DND-41 (cell line): ENCODE results near the gene PRPF6.

Source experiments
- ATAC-seq: fragments of 200-7000 bp; cut with Tn5 transposase; 3 replicates; pipeline ENCODE4 v1.9.1; 2021; ENCODE audit warnings: low read depth; ENCODE audit not compliant: insufficient read depth
- DNase-seq: peaks from one replicate; pipeline ENCODE4 v3.0.0-alpha.2; 2020
- H2AFZ ChIP-seq: 2 replicates; pipeline ENCODE4 v1.6.0; 2012; ENCODE audit warnings: low read depth, low read length
- H3K27ac ChIP-seq: 2 replicates; pipeline ENCODE4 v1.5.1; 2012; ENCODE audit warnings: low read length, inconsistent platforms
- H3K27me3 ChIP-seq: fragments of 200-600 bp; sonication (generic); 2 replicates; pipeline ENCODE4 v1.6.0; 2012; ENCODE audit warnings: low read length, mild to moderate bottlenecking, inconsistent platforms; ENCODE audit not compliant: insufficient read depth, poor library complexity
- H3K36me3 ChIP-seq: 2 replicates; pipeline ENCODE4 v1.5.1; 2012; ENCODE audit warnings: low read length, inconsistent platforms; ENCODE audit not compliant: insufficient read depth
- H3K4me1 ChIP-seq: 2 replicates; pipeline ENCODE4 v1.5.1; 2012; ENCODE audit warnings: mild to moderate bottlenecking, low read length; ENCODE audit not compliant: insufficient read depth
- H3K4me2 ChIP-seq: 2 replicates; pipeline ENCODE4 v1.6.0; 2012; ENCODE audit warnings: mild to moderate bottlenecking, moderate library complexity, low read length, inconsistent platforms; ENCODE audit not compliant: insufficient read depth
- H3K4me3 ChIP-seq, 2 experiments: fragments of 200-600 bp in 1 of 2; shearing (Covaris generic) in 1 of 2; 2 replicates each; pipeline ENCODE4 v1.5.1; 2012 to 2016; ENCODE audit warnings: inconsistent platforms in 2 of 2, low read length in 2 of 2, mild to moderate bottlenecking in 2 of 2, low read depth in 1 of 2, moderate library complexity in 1 of 2
- H3K79me2 ChIP-seq: 2 replicates; pipeline ENCODE4 v1.6.0; 2012; ENCODE audit warnings: low read length, inconsistent platforms; ENCODE audit not compliant: insufficient read depth
- H3K9ac ChIP-seq: 2 replicates; pipeline ENCODE4 v1.6.0; 2012; ENCODE audit warnings: low read depth, mild to moderate bottlenecking, inconsistent platforms, low read length, moderate library complexity
- H3K9me3 ChIP-seq: 2 replicates; pipeline ENCODE4 v1.5.1; 2012; ENCODE audit warnings: low read length, moderate library complexity, mild to moderate bottlenecking, inconsistent platforms; ENCODE audit not compliant: insufficient read depth, severe bottlenecking
- H4K20me1 ChIP-seq: 2 replicates; pipeline ENCODE4 v1.6.0; 2012; ENCODE audit warnings: low read length; ENCODE audit not compliant: insufficient read depth
- CTCF ChIP-seq: IDR thresholded peaks from 2 replicates; pipeline ENCODE4 v1.5.1; 2012; ENCODE audit warnings: borderline replicate concordance, low read length, moderate library complexity, mild to moderate bottlenecking; ENCODE audit not compliant: poor library complexity, severe bottlenecking; ENCODE audit errors: extremely low read depth
- EZH2 ChIP-seq: IDR thresholded peaks from 3 replicates; pipeline ENCODE4 v1.6.1; 2012; ENCODE audit warnings: borderline replicate concordance, low read depth, mild to moderate bottlenecking, moderate library complexity, low read length, inconsistent platforms; ENCODE audit not compliant: severe bottlenecking

The PRPF6 gene

DNA sequence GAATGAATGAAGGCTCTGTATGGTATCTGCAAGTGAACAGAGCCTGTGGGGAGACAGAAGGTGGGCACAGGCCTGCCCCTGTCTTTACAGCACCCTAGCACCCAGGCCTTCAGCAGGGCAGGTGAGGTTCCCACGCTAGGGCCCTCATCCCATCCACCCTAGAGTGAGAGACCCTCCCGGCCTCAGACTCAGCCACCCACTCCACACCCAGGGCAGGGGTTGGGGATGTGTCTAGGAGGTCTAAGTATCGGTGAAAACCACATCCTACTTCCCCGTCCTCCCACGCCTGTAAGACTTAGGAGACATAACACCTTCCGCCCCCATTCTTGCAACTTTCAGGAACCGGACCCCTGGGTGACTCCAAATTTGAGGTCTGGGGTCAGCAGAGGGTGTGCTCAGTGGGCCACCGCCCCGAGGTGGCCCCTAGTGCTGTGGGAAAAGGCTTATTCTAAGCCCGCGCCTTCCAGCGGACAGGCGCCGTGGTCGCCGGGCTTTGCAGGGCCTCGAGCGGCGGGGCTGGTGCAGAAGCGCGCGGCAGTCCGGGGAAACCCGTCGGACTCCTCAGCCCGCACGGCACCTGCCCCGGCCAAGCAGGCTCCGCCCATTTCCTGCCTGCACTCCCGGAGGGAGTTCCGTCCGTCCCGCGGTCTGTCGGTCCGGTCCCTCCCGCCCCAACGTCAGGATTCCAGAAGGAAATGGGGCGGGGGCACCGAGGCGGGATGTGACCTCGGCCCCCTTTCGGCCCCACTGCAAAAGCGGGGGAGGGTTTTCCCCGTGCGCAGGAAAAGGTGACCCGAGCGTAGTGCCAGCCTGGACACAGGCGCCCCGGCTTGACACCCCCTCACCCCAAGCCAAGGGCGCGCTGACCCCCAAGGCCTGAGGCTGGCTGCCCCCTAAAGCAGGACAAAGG lies 2.4 kb upstream of the PRPF6 start:
- no peaks in the 10 kb centered on the region for H3K9me3 ChIP-seq
- no peak for TF ChIP-seq CTCF
- no peak for TF ChIP-seq EZH2
- H3K9ac ChIP-seq = peak overlapping the region; percentile 76
- no peaks in the 10 kb centered on the region for H3K27me3 ChIP-seq
- ATAC-seq = peak; percentile 12; the same call in 1 of the 3 replicates
- H3K4me3 ChIP-seq = peak overlapping the region; percentile 34 to 97; a peak in 3 of 4 replicates
- H3K36me3 ChIP-seq = peaks cover 33% of the 10 kb centered on the region
- peak overlapping the region; percentile 89 for H3K4me2 ChIP-seq
- H3K4me1 ChIP-seq = peaks cover 47% of the 10 kb centered on the region
- peaks cover 18% of the 10 kb centered on the region for H4K20me1 ChIP-seq
- H3K79me2 ChIP-seq = peaks cover 31% of the 10 kb centered on the region
- H3K27ac ChIP-seq = peak overlapping the region; percentile 55
- DNase-seq = peak; percentile 63
- peak overlapping the region; percentile 65 for H2AFZ ChIP-seq

GRCh38 chr20:63979229-63979556 lies 1.7 kb upstream of the PRPF6 start:
- H4K20me1 ChIP-seq = peaks cover 18% of the 10 kb centered on the region

GRCh38 chr20:63979557-63980316 lies 1.2 kb upstream of the PRPF6 start, which contains the start of gene SAMD10:
TSS of gene SAMD10 (minus strand) at chr20:63979642. CDS start at chr20:63979467, 175 bp downstream.
- peak within 1 kb of the TSS; percentile 76 for H3K9ac ChIP-seq
- peaks cover 42% of the 10 kb centered on the region for H3K79me2 ChIP-seq
- peak within 1 kb of the TSS; percentile 93 for H3K27ac ChIP-seq
- peaks cover 18% of the 10 kb centered on the region for H4K20me1 ChIP-seq
- no peak for TF ChIP-seq CTCF
- no peak for TF ChIP-seq EZH2
- H3K9me3 ChIP-seq = no peaks in the 10 kb centered on the region
- DNase-seq = peak; percentile 94
- H3K27me3 ChIP-seq = no peaks in the 10 kb centered on the region
- H3K4me2 ChIP-seq = peak within 1 kb of the TSS; percentile 89
- H3K4me3 ChIP-seq = peak within 1 kb of the TSS; percentile 76 to 97; a peak in 3 of 4 replicates
- peak; percentile 77 for ATAC-seq
- peak within 1 kb of the TSS; percentile 74 for H2AFZ ChIP-seq
- peaks cover 37% of the 10 kb centered on the region for H3K36me3 ChIP-seq
- H3K4me1 ChIP-seq = peaks cover 47% of the 10 kb centered on the region

More at GRCh38 chr20:63979229-63979556, 1.7 kb upstream of the PRPF6 start:
- DNase-seq (peak; percentile 42), ATAC-seq (no peak)
- Histone ChIP-seq H3K79me2 (peaks cover 37% of the 10 kb centered on the region), H3K36me3 (peaks cover 37% of the 10 kb centered on the region), H3K4me1 (peaks cover 47% of the 10 kb centered on the region), H3K9me3 (no peaks in the 10 kb centered on the region), H3K27me3 (no peaks in the 10 kb centered on the region), H2AFZ (peak overlapping the region; percentile 65), H3K27ac (peak overlapping the region; percentile 55), H3K4me3 (peak overlapping the region; percentile 34 to 97; a peak in 3 of 4 replicates), H3K4me2 (peak overlapping the region; percentile 89), H3K9ac (peak overlapping the region; percentile 76)
- no peak for TF ChIP-seq CTCF
- TF ChIP-seq EZH2 = no peak
